ENCODE data around the gene CEP63. TPM values are rescaled to one million over a fixed set of nuclear protein-coding genes. Genes with fewer than 3 reads are reported as not detected.

The CEP63 gene
- total and polyA plus RNA-seq, 2 of the 8 experiments (the other 6 are each of a cell fraction or from before 2014, with no cell fraction given): 5.3 to 18.2 TPM

DNA sequence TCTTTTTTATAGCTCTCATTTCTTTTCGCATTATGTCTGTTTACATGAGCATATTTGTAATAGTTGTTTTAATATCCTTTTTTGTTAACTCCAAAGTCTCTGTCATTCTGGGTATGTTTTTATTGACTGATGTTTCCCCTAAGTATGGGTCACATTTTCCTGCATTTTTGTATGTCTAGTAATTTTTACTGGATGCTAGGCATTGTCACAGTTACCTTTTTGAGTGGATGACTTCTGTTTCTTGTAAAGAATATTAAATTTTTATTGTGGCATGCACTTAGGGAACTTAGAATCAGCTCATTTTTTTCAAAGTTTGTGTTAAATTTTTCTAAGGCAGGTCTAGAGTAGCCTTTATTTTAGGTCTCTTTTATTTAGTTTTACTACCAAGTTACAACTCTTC, 40.8 kb upstream of the CEP63 start:
- no peaks in the 10 kb centered on the region for H3K79me1 ChIP-seq (ENCODE audit: low read depth, low read length)
- no peak overlapping the region for H2AFZ ChIP-seq (ENCODE audit: low read length)
- ChIA-PET CTCF (ENCODE audit: partially characterized antibody) (interaction anchor here (0.8 to 4.4 kb wide), 11 partner anchors 7 to 246 kb away, joined by 3 to 23 read pairs (median 3); no protein-coding TSS in a partner anchor), POLR2A (ENCODE audit: partially characterized antibody) (interaction anchor here (1.5 to 2.6 kb wide), 3 partner anchors 39 to 71 kb away, joined by 4 to 13 read pairs (median 5); partner anchors contain the start of gene AMOTL2)
- H3K9me3 ChIP-seq (ENCODE audit: insufficient read depth in 2 of 2, low read depth in 1 of 2, low read length in 1 of 2): no peaks in the 10 kb centered on the region
- no peaks in the 10 kb centered on the region for H3K79me2 ChIP-seq (ENCODE audit: control insufficient read depth in 1 of 2, insufficient read depth in 2 of 2, low read length in 2 of 2)
- H3K36me3 ChIP-seq (ENCODE audit: control insufficient read depth in 2 of 4, insufficient read depth in 4 of 4, low read length in 3 of 4): no peaks in the 10 kb centered on the region
- no peaks in the 10 kb centered on the region for H3K23me2 ChIP-seq (ENCODE audit: low read depth, low read length)
- DNase-seq (ENCODE audit: low read depth in 1 of 2, low spot score in 2 of 2) (no peak), FAIRE-seq (no peak)
- no peak overlapping the region for H2BK5ac ChIP-seq (ENCODE audit: low read depth, low read length)
- no peak overlapping the region for H3K4me3 ChIP-seq (ENCODE audit: extremely low read depth in 1 of 4, insufficient read depth in 2 of 4, low read depth in 3 of 4, low read length in 4 of 4)
- peaks cover 0 to 3% (median 2%) of the 10 kb centered on the region in 4 experiments; a peak in 4 of 7 replicates for H3K4me1 ChIP-seq (replicated peaks in 1 of 4; ENCODE audit: control insufficient read depth in 3 of 4, insufficient read depth in 4 of 4, low read length in 3 of 4)
- H3K14ac ChIP-seq (ENCODE audit: insufficient read length): no peak overlapping the region
- no peaks in the 10 kb centered on the region for H3K27me3 ChIP-seq (replicated peaks in 1 of 4; ENCODE audit: control insufficient read depth in 3 of 4, extremely low read depth in 1 of 4, insufficient read depth in 3 of 4, low read length in 3 of 4)
- H4K20me1 ChIP-seq (replicated peaks in 1 of 2; ENCODE audit: control insufficient read depth in 1 of 2, insufficient read depth in 2 of 2, low read length in 2 of 2): no peaks in the 10 kb centered on the region
- no peak overlapping the region for H3K4ac ChIP-seq (replicated peaks; ENCODE audit: insufficient read length, low read depth, low read length)
- H2AK5ac ChIP-seq (ENCODE audit: low read depth, low read length): no peak overlapping the region
- H3K56ac ChIP-seq (replicated peaks; ENCODE audit: insufficient read length, low read depth, low read length): no peak overlapping the region
- H2BK12ac ChIP-seq (ENCODE audit: low read depth, low read length): no peak overlapping the region
- no peak overlapping the region for H3K18ac ChIP-seq (ENCODE audit: extremely low read depth, low read length)
- H4K5ac ChIP-seq (ENCODE audit: insufficient read length, low read depth, low read length): no peak overlapping the region
- 96% methylated on average over 1 of the region's 1 CpG; no CpG with 5 or more reads in 1 of the 2 experiments for WGBS, 2 experiments (ENCODE audit: extremely low coverage in 1 of 2, insufficient coverage in 1 of 2, insufficient read length in 1 of 2, insufficient replicate concordance in 2 of 2, low coverage in 1 of 2, low lambda C conversion rate in 2 of 2, missing lambda C conversion rate in 1 of 2)
- H2BK15ac ChIP-seq (ENCODE audit: low read length): no peak overlapping the region
- H4K91ac ChIP-seq (replicated peaks; ENCODE audit: insufficient read length, low read length): no peak overlapping the region
- H4K8ac ChIP-seq (ENCODE audit: extremely low read depth, insufficient read depth, low read length): no peak overlapping the region
- H3K27ac ChIP-seq (ENCODE audit: low read depth, low read length): no peak overlapping the region
- no peak overlapping the region for H2BK120ac ChIP-seq (replicated peaks; ENCODE audit: low read depth, low read length)
- H3K9ac ChIP-seq (replicated peaks in 1 of 4; ENCODE audit: extremely low read depth in 1 of 4, low read depth in 3 of 4, low read length in 3 of 4): no peak overlapping the region
- H2BK20ac ChIP-seq (ENCODE audit: low read length): no peak overlapping the region
- no peak overlapping the region for H3K4me2 ChIP-seq (ENCODE audit: insufficient read depth in 1 of 2, low read depth in 2 of 2, low read length in 2 of 2)
- no peak overlapping the region for H3K23ac ChIP-seq (ENCODE audit: insufficient read length)
- TF ChIP-seq TEAD4 (IDR thresholded peaks at IDR 0.05; ENCODE audit: low read depth, low read length): no peak
- no peak for TF ChIP-seq RAD21 (IDR thresholded peaks at IDR 0.05 in 1 of 2, conservative IDR thresholded peaks at IDR 0.05 in 1 of 2; ENCODE audit: low read depth in 2 of 2, low read length in 2 of 2)
- no peak for TF ChIP-seq SP4 (IDR thresholded peaks at IDR 0.05; ENCODE audit: low read length)
- TF ChIP-seq JUND (IDR thresholded peaks at IDR 0.05; ENCODE audit: low read length): no peak
- TF ChIP-seq JUN (IDR thresholded peaks at IDR 0.05; ENCODE audit: low read depth, low read length): no peak
- no peak for TF ChIP-seq POLR2A (IDR thresholded peaks at IDR 0.05; ENCODE audit: control extremely low read depth in 1 of 2, low read depth in 2 of 2, low read length in 2 of 2)

Data from H1 (cell line).